ENCODE measurements around the gene HOMER3. TPM values are rescaled to one million over a fixed set of nuclear protein-coding genes. Genes with fewer than 3 reads are reported as not detected.

The HOMER3 gene
- total RNA-seq, 4 donors from 2014 or later = 22.9 to 32.9 (median 27.7) TPM

GRCh38 chr19:18939922-18940768, 872 bp downstream of the HOMER3 start:
- Histone ChIP-seq H3K4me1 (peaks cover 21% of the 10 kb centered on the region), H3K36me3 (peaks cover 18% of the 10 kb centered on the region), H3K4me3 (peak overlapping the region; percentile 85), H3K27ac (peak overlapping the region; percentile 27), H3K9me3 (no peaks in the 10 kb centered on the region), H3K27me3 (no peaks in the 10 kb centered on the region)
- no peak for TF ChIP-seq POLR2A (IDR thresholded peaks at IDR 0.05)
- no peak for TF ChIP-seq POLR2AphosphoS5 (IDR thresholded peaks at IDR 0.05)
- no peak for TF ChIP-seq CTCF (IDR thresholded peaks at IDR 0.05)
- no peak for TF ChIP-seq EP300 (IDR thresholded peaks at IDR 0.05)
- DNase-seq (ENCODE audit: low spot score in 2 of 2) = peak in 1 of 2 donors; percentile 78
- 9% methylated on average over 2 of the region's 47 CpGs for WGBS

DNA sequence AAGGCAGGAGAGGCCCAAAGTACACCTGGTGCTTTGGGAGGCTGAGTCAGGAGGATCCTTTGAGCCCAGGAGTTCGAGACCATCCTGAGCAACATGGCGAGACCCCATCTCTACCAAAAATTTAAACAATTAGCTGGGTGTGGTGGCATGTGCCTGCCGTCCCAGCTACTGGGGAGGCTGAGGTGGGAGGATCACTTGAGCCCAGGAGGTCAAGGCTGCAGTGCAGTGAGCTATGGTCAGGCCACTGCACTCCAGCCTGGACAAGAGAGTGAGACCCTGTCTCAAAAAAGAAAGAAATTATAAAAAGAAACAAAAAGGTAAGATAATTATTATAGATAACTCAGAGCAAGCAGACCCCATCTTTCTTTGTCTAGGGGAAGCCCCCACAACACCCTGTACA, 1.9 kb downstream of the HOMER3 start:
- Histone ChIP-seq H3K4me3 (no peak overlapping the region), H3K27me3 (no peaks in the 10 kb centered on the region), H3K27ac (no peak overlapping the region), H3K9me3 (no peaks in the 10 kb centered on the region), H3K4me1 (peaks cover 21% of the 10 kb centered on the region), H3K36me3 (peaks cover 20% of the 10 kb centered on the region)
- DNase-seq (ENCODE audit: low spot score in 2 of 2) = no peak
- TF ChIP-seq EP300 (IDR thresholded peaks at IDR 0.05) (no peak), POLR2AphosphoS5 (IDR thresholded peaks at IDR 0.05) (no peak), POLR2A (IDR thresholded peaks at IDR 0.05) (no peak), CTCF (IDR thresholded peaks at IDR 0.05) (no peak)
- WGBS = 85% methylated on average over 3 of the region's 3 CpGs

DNA sequence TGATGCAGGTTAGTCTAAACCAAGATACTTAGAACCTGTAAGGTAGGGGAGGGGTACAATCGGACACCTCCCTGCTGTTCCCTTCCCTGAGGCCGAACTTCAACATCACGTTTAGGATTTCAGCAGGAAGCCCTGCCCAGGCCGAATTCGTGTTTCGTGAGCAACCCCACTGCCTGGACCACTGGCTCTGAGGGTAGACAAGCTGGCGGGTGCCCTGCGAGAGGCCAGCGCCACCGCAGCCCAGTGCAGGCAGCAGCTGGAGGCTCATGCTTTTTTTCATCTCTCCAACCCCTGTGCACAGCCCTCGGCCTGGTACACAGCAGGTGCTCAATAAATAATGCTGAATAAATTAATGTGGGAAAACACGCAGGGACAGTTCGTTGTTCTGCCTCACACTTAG, 7.7 kb downstream of the HOMER3 start:
- WGBS = 87% methylated on average over 9 of the region's 13 CpGs
- no peak for DNase-seq (ENCODE audit: low spot score in 2 of 2)
- Histone ChIP-seq H3K27me3 (no peaks in the 10 kb centered on the region), H3K9me3 (no peaks in the 10 kb centered on the region), H3K4me1 (peaks cover 10% of the 10 kb centered on the region), H3K27ac (no peak overlapping the region), H3K36me3 (peaks cover 50% of the 10 kb centered on the region), H3K4me3 (no peak overlapping the region)
- TF ChIP-seq EP300 (IDR thresholded peaks at IDR 0.05) (no peak), POLR2A (IDR thresholded peaks at IDR 0.05) (no peak), POLR2AphosphoS5 (IDR thresholded peaks at IDR 0.05) (no peak), CTCF (IDR thresholded peaks at IDR 0.05) (no peak)

DNA sequence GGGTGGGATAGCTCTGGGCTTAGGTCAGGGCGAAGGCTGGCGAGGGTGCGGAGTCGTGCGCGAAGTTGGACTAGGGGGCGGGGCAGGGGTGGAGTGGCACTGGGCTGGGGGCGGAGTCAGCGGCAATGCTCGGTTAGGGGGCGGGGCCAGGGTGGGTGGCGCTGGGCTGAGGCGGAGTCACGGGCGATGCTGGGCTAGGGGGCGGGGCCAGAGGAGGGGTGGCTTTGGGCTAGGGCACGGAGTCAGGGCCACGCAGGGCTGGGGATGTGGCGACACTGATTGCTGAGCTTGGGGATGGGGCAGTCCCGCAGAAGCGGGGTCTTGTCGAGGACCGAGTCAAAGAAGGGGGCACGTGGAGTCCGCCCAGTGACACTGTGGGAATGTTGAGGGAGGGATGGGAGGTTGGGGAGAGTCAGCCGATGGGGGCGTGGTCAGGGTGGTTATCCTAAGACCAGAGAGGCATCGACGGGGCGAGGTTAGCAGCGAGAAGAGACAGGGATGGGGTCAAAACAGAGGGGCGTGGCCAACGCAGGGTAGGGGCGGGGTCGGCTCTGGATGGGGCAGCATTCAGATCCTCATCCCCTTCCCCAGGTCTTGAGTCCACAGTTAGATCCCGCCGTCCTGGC, 8.7 kb downstream of the HOMER3 start:
- H3K4me3 ChIP-seq = peak overlapping the region; percentile 9
- DNase-seq (ENCODE audit: low spot score in 2 of 2) = peak; percentile 88 to 91
- H3K9me3 ChIP-seq = no peaks in the 10 kb centered on the region
- no peaks in the 10 kb centered on the region for H3K27me3 ChIP-seq
- 38% methylated on average over 31 of the region's 37 CpGs for WGBS
- H3K36me3 ChIP-seq = peaks cover 57% of the 10 kb centered on the region
- H3K4me1 ChIP-seq = peaks cover 10% of the 10 kb centered on the region
- H3K27ac ChIP-seq = no peak overlapping the region
- TF ChIP-seq POLR2A (IDR thresholded peaks at IDR 0.05) (no peak), EP300 (IDR thresholded peaks at IDR 0.05) (no peak), CTCF (IDR thresholded peaks at IDR 0.05) (no peak), POLR2AphosphoS5 (IDR thresholded peaks at IDR 0.05) (no peak)
